GM12875 (cell line): ENCODE results near the gene SYT12.

Source experiments
- H3K4me3 ChIP-seq: one replicate; pipeline ENCODE4 v1.5.1; 2011; ENCODE audit warnings: low read depth, low read length, control low read depth
- CTCF ChIP-seq: IDR thresholded peaks from 2 replicates; pipeline ENCODE4 v1.5.1; 2011; ENCODE audit warnings: low read depth, mild to moderate bottlenecking, control low read depth, inconsistent platforms, low read length, moderate library complexity, borderline replicate concordance; ENCODE audit not compliant: insufficient read depth

SYT12 gene

GRCh38 chr11:67057205-67057672 is 34.3 kb downstream of the SYT12 start:
- no peak for TF ChIP-seq CTCF
- H3K4me3 ChIP-seq: no peak overlapping the region

GRCh38 chr11:67058506-67058905 is 35.6 kb downstream of the SYT12 start:
- TF ChIP-seq CTCF: no peak
- H3K4me3 ChIP-seq: no peak overlapping the region

- H3K4me3 ChIP-seq: no peak overlapping the region
- TF ChIP-seq CTCF: no peak
Measured at GRCh38 chr11:67059671-67060070, 36.7 kb downstream of the SYT12 start.

- TF ChIP-seq CTCF: no peak
- H3K4me3 ChIP-seq: no peak overlapping the region
Measured at GRCh38 chr11:67060111-67060522, 37.2 kb downstream of the SYT12 start.

GRCh38 chr11:67062526-67063373 is 39.8 kb downstream of the SYT12 start:
- no peak overlapping the region for H3K4me3 ChIP-seq

GRCh38 chr11:67066333-67066709 is 43.4 kb downstream of the SYT12 start:
- H3K4me3 ChIP-seq: no peak overlapping the region
- no peak for TF ChIP-seq CTCF

More at GRCh38 chr11:67062526-67063373, 39.8 kb downstream of the SYT12 start:
- TF ChIP-seq CTCF: no peak
